DND-41 (cell line): ENCODE measurements around the gene RASGRF1.
A peak's percentile ranks its signal among the peaks of the same experiment; 100 is the strongest.

Experiments
- ATAC-seq: fragments of 200-7000 bp; cut with Tn5 transposase; 3 replicates; pipeline ENCODE4 v1.9.1; 2021; ENCODE audit warnings: low read depth; ENCODE audit not compliant: insufficient read depth
- DNase-seq: peaks from one replicate; pipeline ENCODE4 v3.0.0-alpha.2; 2020
- H2AFZ ChIP-seq: 2 replicates; pipeline ENCODE4 v1.6.0; 2012; ENCODE audit warnings: low read depth, low read length
- H3K27ac ChIP-seq: 2 replicates; pipeline ENCODE4 v1.5.1; 2012; ENCODE audit warnings: low read length, inconsistent platforms
- H3K27me3 ChIP-seq: fragments of 200-600 bp; sonication (generic); 2 replicates; pipeline ENCODE4 v1.6.0; 2012; ENCODE audit warnings: low read length, mild to moderate bottlenecking, inconsistent platforms; ENCODE audit not compliant: insufficient read depth, poor library complexity
- H3K36me3 ChIP-seq: 2 replicates; pipeline ENCODE4 v1.5.1; 2012; ENCODE audit warnings: low read length, inconsistent platforms; ENCODE audit not compliant: insufficient read depth
- H3K4me1 ChIP-seq: 2 replicates; pipeline ENCODE4 v1.5.1; 2012; ENCODE audit warnings: mild to moderate bottlenecking, low read length; ENCODE audit not compliant: insufficient read depth
- H3K4me2 ChIP-seq: 2 replicates; pipeline ENCODE4 v1.6.0; 2012; ENCODE audit warnings: mild to moderate bottlenecking, moderate library complexity, low read length, inconsistent platforms; ENCODE audit not compliant: insufficient read depth
- H3K4me3 ChIP-seq, 2 experiments: fragments of 200-600 bp in 1 of 2; shearing (Covaris generic) in 1 of 2; 2 replicates each; pipeline ENCODE4 v1.5.1; 2012 to 2016; ENCODE audit warnings: inconsistent platforms in 2 of 2, low read length in 2 of 2, mild to moderate bottlenecking in 2 of 2, low read depth in 1 of 2, moderate library complexity in 1 of 2
- H3K79me2 ChIP-seq: 2 replicates; pipeline ENCODE4 v1.6.0; 2012; ENCODE audit warnings: low read length, inconsistent platforms; ENCODE audit not compliant: insufficient read depth
- H3K9ac ChIP-seq: 2 replicates; pipeline ENCODE4 v1.6.0; 2012; ENCODE audit warnings: low read depth, mild to moderate bottlenecking, inconsistent platforms, low read length, moderate library complexity
- H3K9me3 ChIP-seq: 2 replicates; pipeline ENCODE4 v1.5.1; 2012; ENCODE audit warnings: low read length, moderate library complexity, mild to moderate bottlenecking, inconsistent platforms; ENCODE audit not compliant: insufficient read depth, severe bottlenecking
- H4K20me1 ChIP-seq: 2 replicates; pipeline ENCODE4 v1.6.0; 2012; ENCODE audit warnings: low read length; ENCODE audit not compliant: insufficient read depth
- CTCF ChIP-seq: IDR thresholded peaks from 2 replicates; pipeline ENCODE4 v1.5.1; 2012; ENCODE audit warnings: borderline replicate concordance, low read length, moderate library complexity, mild to moderate bottlenecking; ENCODE audit not compliant: poor library complexity, severe bottlenecking; ENCODE audit errors: extremely low read depth
- EZH2 ChIP-seq: IDR thresholded peaks from 3 replicates; pipeline ENCODE4 v1.6.1; 2012; ENCODE audit warnings: borderline replicate concordance, low read depth, mild to moderate bottlenecking, moderate library complexity, low read length, inconsistent platforms; ENCODE audit not compliant: severe bottlenecking

RASGRF1 gene

GRCh38 chr15:79003896-79004295 lies 86.7 kb downstream of the RASGRF1 start:
- TF ChIP-seq EZH2, result no peak
- no peak for TF ChIP-seq CTCF
- Histone ChIP-seq H3K27ac (peak overlapping the region; percentile 46; the same call in 1 of the 2 replicates), H3K4me3 (no peak overlapping the region), H3K4me2 (no peak overlapping the region), H3K4me1 (peaks cover 17% of the 10 kb centered on the region), H3K9me3 (no peaks in the 10 kb centered on the region), H3K36me3 (no peaks in the 10 kb centered on the region), H3K9ac (no peak overlapping the region), H3K27me3 (no peaks in the 10 kb centered on the region), H2AFZ (no peak overlapping the region), H4K20me1 (no peaks in the 10 kb centered on the region), H3K79me2 (no peaks in the 10 kb centered on the region)
- ATAC-seq, result no peak; the same call in 2 of the 3 replicates
- no peak for DNase-seq

GRCh38 chr15:79003301-79003700 lies 87.3 kb downstream of the RASGRF1 start:
- H3K27ac ChIP-seq, result no peak overlapping the region
- no peaks in the 10 kb centered on the region for H3K27me3 ChIP-seq
- no peaks in the 10 kb centered on the region for H3K79me2 ChIP-seq
- H3K9ac ChIP-seq, result no peak overlapping the region
- H3K4me3 ChIP-seq, result no peak overlapping the region
- no peaks in the 10 kb centered on the region for H4K20me1 ChIP-seq
- TF ChIP-seq CTCF (no peak), EZH2 (no peak)
- no peak overlapping the region for H3K4me2 ChIP-seq
- H3K9me3 ChIP-seq, result no peaks in the 10 kb centered on the region
- peaks cover 17% of the 10 kb centered on the region for H3K4me1 ChIP-seq
- DNase-seq (no peak), ATAC-seq (no peak)
- no peak overlapping the region for H2AFZ ChIP-seq
- no peaks in the 10 kb centered on the region for H3K36me3 ChIP-seq

GRCh38 chr15:79002581-79002980 lies 88.0 kb downstream of the RASGRF1 start:
- H2AFZ ChIP-seq, result no peak overlapping the region
- no peak overlapping the region for H3K4me2 ChIP-seq
- no peaks in the 10 kb centered on the region for H3K27me3 ChIP-seq
- no peak for TF ChIP-seq CTCF
- no peak for TF ChIP-seq EZH2
- no peaks in the 10 kb centered on the region for H3K9me3 ChIP-seq
- DNase-seq, result no peak
- no peak for ATAC-seq
- H3K4me3 ChIP-seq, result no peak overlapping the region
- no peak overlapping the region for H3K27ac ChIP-seq
- peaks cover 17% of the 10 kb centered on the region for H3K4me1 ChIP-seq
- no peak overlapping the region for H3K9ac ChIP-seq
- no peaks in the 10 kb centered on the region for H4K20me1 ChIP-seq
- no peaks in the 10 kb centered on the region for H3K36me3 ChIP-seq
- H3K79me2 ChIP-seq, result no peaks in the 10 kb centered on the region

GRCh38 chr15:78999636-79000035 lies 90.9 kb downstream of the RASGRF1 start:
- no peak overlapping the region for H3K4me2 ChIP-seq
- no peak for DNase-seq
- H3K9ac ChIP-seq, result no peak overlapping the region
- H3K9me3 ChIP-seq, result no peaks in the 10 kb centered on the region
- H4K20me1 ChIP-seq, result no peaks in the 10 kb centered on the region
- no peaks in the 10 kb centered on the region for H3K79me2 ChIP-seq
- no peak overlapping the region for H2AFZ ChIP-seq
- no peak overlapping the region for H3K4me3 ChIP-seq
- H3K4me1 ChIP-seq, result peaks cover 10% of the 10 kb centered on the region
- no peak for TF ChIP-seq CTCF
- no peak for TF ChIP-seq EZH2
- no peak overlapping the region for H3K27ac ChIP-seq
- H3K27me3 ChIP-seq, result no peaks in the 10 kb centered on the region
- ATAC-seq, result no peak
- H3K36me3 ChIP-seq, result no peaks in the 10 kb centered on the region
